GM12875 (cell line): Measurements from ENCODE around the gene KCNMA1.

Experiments
- H3K4me3 ChIP-seq: one replicate; pipeline ENCODE4 v1.5.1; 2011; ENCODE audit warnings: low read depth, low read length, control low read depth
- CTCF ChIP-seq: IDR thresholded peaks from 2 replicates; pipeline ENCODE4 v1.5.1; 2011; ENCODE audit warnings: low read depth, mild to moderate bottlenecking, control low read depth, inconsistent platforms, low read length, moderate library complexity, borderline replicate concordance; ENCODE audit not compliant: insufficient read depth

The KCNMA1 gene

GRCh38 chr10:77090381-77091356 lies 546.9 kb downstream of the KCNMA1 start:
- H3K4me3 ChIP-seq = no peak overlapping the region
- no peak for TF ChIP-seq CTCF

- no peak overlapping the region for H3K4me3 ChIP-seq
- TF ChIP-seq CTCF = no peak
Measured at GRCh38 chr10:77087366-77087765, 550.2 kb downstream of the KCNMA1 start.

GRCh38 chr10:77086081-77086480 lies 551.5 kb downstream of the KCNMA1 start:
- TF ChIP-seq CTCF = no peak

GRCh38 chr10:77085344-77085743 lies 552.3 kb downstream of the KCNMA1 start:
- TF ChIP-seq CTCF = no peak
- H3K4me3 ChIP-seq = no peak overlapping the region

More at GRCh38 chr10:77086081-77086480, 551.5 kb downstream of the KCNMA1 start:
- no peak overlapping the region for H3K4me3 ChIP-seq

DNA sequence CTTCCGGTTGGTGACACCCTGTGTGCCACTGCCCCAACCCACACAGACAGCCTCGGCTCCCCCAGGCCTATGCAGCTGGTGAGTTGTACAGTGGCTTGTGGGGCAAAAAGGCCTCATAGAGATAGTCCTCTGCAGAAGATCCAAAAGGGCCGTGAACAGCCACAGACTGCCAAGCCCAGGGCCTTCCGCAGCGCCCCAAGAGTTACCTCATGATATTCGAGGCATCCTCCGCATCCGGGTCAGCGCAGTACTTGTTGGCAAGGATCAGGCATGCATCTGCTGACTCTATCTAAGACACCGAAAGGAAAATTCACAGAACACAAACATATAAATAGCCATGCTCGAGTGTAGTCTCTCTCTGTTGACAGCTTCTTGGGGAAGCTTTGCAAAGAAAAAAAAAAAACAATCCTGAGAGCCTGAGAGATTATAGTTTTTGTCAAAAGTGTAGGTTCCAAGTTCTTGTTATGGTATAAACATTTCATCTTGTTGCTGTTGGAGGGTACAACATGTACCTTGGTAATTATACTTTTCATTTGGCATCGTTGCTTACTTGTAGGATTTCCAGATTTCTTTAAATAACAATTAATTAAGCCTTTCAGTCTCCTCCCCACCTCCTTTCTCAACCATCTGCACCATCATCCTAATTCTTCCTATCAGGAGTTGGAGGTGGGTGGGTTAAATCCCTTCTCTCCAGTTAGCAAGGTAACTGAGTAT lies 553.0 kb downstream of the KCNMA1 start:
- TF ChIP-seq CTCF = no peak

DNA sequence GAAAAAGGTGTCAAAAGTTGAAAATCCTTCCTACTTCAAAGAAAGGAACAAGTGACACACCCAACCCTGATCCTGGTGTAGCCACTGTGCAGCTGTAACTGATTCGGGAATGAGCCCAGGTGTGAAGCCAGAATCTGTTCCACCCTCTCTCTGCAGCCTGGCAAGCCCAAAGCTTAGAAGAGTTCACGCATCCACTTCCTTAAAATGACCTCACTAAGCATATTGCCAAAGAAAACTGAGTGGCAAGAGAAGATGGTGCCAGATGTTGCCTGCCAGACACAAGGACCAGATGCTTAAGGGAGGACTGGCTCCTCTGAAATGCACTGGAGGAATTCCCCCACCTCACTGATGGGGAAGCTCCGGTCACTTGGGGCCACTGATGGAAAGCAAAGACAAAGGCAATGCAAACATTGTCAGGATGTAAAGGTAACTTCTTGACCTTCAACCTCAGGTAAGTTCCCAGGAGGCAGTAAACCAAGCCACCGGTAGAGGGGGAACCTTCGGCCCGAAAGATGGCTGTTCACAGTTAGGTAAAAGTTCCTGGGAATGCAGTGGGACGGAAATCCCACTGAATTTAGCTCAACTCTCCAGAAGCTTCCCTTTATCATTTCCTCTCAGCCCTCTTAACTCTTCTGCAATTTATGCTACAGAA lies 554.9 kb downstream of the KCNMA1 start:
- no peak for TF ChIP-seq CTCF
- H3K4me3 ChIP-seq = no peak overlapping the region

More for the DNA sequence above, 553.0 kb downstream of the KCNMA1 start:
- no peak overlapping the region for H3K4me3 ChIP-seq
